ACHN (cell line): Measurements from ENCODE around the gene NCKAP5.

Source experiments
- DNase-seq: peaks from one replicate; pipeline ENCODE4 v3.0.0-alpha.2; 2015
- in situ Hi-C: cut with HindIII; loops from 2 replicates; pipeline ENCODE4 v1.10.0; 2017; ENCODE audit warnings: low sequenced_read_pairs, low pct_ligation_motif_present, low pct_unique_long_range_greater_than_20kb

The NCKAP5 gene

DNA sequence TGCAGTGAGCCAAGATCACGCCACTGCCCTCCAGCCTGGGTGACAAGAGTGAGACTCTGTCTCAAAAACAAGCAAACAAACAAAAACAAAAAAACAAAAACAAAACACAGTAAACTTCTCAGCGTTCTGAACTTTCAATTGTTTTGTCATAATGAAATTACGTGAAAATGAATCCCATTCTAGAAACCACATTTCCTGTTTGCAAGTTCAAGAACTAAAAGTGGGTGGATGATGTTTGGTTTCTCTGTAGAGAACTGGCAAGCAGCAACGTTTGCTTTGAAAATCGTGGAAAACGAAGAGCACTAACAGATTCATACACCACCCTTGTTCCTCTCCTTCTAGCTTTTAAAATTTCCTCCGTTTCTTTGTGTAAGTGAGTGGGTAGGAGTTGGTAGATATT, 672.2 kb downstream of the NCKAP5 start:
- in situ Hi-C loops = no loop called here
- DNase-seq = no peak

DNA sequence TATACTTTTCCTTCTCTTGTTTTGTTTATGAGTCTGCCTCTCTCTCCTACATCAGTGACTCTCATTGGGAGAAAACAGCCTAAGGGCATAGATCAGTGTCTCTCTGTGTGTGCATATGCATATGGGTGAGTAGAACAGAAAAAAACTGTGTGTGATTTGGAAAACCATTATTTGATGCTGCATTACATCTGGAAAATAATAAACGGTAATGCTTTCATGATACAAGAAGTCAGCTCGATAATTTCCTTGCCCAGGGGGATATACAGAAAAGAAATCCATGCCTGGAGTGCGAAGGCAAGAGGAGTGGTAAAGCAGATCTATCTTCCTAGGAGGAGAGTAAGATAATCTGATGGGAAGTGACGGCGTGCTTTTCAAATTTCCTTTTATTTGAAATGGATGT, 676.8 kb downstream of the NCKAP5 start:
- in situ Hi-C loops = no loop called here
- DNase-seq = no peak

DNA sequence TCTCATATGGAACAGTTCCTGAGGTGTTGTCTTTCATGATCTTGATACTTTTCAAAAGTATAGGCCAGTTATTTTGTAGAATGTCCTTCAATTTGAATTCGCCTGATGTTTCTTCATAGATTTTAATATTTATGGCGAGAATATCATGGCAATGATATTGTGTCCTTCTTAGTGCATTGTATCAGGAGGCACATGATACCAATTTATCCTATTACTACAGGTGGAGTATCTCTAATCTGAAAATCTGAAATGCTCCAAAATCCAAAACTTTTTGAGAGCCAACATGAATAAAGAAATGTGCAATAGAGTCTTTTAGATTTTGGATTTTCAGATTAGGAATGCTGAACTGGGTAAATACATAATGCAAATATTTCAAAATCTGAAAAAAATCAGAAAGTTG, 681.7 kb downstream of the NCKAP5 start:
- in situ Hi-C loops = no loop called here
- DNase-seq = no peak

DNA sequence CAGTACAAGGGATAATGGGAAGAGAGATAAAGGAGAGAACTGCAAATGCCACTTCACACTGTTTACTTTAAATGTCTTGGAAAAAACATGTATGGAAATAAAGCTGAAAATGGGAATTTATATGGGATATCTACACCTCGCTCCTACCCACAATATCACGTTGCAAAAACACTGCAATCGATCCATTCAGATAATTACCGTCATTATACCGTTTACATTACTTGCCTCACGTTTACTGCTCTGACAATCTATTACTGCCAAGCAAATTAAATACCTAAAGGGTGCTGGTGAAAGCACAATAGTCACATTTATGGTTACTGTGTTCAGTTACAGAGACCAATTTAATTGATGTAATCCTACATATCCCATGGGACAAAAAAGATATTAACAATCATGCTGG, 683.6 kb downstream of the NCKAP5 start:
- no peak for DNase-seq
- in situ Hi-C loops = no loop called here

DNA sequence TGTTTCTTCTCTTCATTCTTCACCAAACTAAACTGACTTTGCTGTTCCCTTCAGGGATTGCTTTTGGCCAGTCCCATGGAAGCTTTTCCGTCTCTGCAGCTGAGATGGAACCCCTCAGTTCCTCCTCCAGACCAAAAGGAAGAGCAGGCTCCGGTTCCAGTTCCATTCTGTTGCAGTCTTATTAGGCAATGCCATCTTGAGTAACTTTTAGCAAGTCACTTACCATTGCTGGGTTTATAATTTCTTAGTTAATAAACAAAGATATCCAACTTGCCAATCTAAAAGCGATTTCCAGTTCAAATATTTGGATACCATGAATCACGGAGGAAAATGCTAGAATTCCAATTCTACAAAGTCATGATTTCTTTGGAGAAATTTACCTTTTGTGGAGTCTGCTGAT, 684.0 kb downstream of the NCKAP5 start:
- DNase-seq = no peak
- in situ Hi-C loops = no loop called here

DNA sequence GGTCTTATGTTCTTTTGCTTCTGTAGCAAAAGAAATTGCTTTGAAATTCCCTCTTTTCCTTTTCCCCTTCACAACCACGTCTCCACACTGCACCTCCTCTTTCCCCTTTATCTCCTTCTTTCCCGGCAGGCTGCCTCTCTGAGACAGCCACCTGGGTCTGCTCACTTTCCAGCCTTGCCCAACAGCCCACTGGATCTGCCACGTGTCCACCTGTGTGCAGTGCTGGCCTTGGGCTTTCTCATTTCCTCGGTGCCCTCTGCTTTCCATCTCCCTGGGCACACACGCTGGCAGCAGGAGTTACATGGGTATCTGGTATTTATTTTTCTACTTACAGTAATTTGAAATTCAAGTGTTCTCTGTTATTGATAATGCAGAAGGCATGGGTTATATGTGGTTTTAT, 684.8 kb downstream of the NCKAP5 start:
- DNase-seq = no peak
- in situ Hi-C loops = no loop called here

DNA sequence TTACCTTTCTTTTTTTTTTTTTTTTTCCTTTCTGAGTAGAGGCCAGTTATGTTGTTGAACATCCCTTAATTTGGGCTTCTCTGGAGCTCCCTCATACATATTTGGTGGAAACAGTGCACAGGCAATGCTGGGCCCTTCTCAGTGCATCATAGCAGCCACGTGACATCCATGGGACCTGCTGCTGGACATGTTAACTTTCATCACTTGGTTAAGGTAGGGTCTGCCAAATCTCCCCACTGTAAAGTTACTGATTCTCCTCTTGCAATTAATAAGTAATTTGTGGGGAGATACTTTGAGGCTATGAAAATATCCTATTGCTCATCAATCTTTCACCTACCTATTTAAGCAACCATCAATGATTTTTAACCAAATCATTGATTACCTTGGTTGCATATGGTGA, 686.7 kb downstream of the NCKAP5 start:
- DNase-seq = no peak
- in situ Hi-C loops = no loop called here

DNA sequence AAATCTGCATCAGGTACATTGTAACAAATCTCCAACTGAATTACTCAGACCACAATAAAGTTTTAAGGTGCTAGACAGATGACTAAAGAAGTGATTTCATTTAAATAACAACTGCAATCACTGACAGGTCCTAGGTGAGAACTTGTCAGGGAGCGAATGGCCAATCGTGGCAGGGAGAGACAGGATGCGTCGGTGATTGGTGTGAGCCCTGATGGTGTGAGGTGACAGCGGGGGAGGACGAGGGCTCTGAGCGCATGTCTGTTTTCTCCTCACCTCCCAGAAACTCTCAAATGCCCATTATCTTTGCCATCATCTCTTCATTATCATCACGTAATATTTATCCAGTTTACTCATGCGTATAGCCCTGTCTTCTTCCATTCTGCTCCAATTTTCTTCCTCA, 690.3 kb downstream of the NCKAP5 start:
- DNase-seq = no peak
- in situ Hi-C loops = no loop called here

DNA sequence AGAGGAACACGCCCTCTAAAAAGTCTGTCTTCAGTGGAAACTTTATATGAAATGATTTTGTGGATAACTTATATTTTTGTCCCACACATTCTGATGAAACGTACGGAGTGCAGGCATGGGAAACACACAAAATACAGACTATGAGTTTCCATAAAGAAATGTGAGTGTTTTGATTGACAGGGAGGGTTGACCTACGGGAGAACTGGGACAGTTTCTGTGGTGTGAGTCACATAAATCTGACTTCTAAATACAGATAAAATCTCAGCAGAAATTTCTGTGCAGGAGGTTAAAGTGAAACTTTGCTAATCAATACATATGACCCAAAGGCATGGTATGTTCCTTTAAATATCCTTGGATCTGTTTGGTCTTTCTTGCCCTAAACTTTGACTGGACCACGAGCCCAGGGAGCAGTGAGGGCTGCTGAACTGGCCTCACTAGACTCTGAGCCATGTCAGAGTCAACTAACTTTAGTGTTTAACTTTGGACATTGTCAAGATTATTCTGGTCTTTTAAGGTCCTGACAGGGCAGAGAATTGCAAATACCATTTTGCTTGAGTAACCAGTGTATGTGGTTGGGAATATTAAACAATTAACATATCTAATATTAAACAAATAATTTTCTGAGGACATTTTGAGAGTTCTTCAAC, 691.4 kb downstream of the NCKAP5 start:
- in situ Hi-C loops = no loop called here
- no peak for DNase-seq

DNA sequence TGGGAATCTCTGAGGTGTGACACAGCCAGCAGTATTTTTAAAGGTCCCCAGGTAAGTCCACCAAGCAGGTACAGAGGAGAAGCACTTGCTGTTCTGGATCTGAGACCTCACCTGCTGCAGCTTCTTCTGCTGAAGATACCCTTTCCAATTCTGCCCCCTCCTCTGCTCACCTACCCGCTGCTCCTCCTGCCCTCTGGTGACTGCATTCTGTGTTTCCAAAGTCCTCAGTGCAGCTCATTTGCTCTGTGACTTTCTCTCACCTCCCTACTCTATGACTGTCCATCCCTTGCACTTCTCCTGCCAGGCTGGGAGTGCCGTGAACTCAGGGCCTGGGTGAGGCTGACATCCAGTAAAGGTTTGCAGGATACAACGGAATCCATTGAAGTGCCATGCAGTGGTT, 693.1 kb downstream of the NCKAP5 start:
- in situ Hi-C loops = no loop called here
- DNase-seq = no peak

DNA sequence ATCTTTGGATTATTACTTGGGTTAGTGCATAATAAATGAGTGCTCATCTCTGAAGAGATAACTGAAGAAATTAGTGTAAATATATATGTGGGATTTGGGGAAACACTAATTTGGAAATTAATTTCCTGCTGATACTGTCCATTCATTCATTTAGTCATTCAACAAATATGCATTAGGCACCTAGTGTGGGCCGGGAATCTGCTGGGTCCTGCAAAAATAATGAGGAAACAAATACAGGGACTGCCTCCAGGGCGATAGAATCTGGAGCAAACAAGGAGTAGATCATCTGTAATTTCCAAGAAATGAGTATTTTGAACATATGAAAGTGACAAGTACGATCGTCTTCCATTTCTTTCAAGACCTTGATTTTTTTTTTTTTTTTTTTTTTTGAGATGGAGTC, 694.5 kb downstream of the NCKAP5 start:
- in situ Hi-C loops = no loop called here
- no peak for DNase-seq

DNA sequence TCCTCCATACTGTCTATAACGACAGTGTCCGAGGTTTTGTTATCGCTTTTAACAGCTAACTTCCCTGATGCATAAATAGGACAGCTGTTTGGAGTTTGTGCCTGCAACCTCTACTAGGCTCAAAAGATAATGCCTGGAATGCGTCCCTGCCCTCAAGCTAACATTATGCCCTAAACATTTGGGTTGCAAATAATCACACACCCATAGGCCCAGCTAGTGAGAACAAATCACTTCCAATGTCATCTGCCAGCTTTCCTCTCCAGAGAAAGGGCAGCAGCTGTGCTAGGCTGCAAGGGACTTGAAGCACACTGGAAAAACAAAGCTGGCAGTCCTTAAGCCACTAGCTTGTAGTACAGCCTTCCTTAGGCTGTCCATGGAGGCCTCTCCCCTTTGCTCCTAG, 696.4 kb downstream of the NCKAP5 start:
- in situ Hi-C loops = no loop called here
- DNase-seq = no peak

DNA sequence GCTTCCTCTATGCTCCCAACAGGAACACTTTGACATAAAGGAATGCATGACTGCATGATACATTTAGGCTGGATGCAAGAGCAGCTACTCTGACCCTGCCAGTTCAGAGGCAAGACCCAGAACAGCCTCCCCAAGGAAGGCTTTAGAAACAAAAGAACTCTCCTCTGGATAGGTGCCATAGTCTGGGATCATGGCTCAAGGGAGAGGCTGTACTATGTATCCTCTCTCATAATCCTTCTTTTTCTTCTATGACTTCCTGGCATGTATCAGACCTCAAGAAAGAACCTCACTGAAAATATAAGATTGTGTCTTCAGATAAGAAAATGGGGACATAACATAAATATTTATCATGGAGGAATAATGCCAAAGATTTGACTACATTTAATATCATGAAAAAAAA, 704.3 kb downstream of the NCKAP5 start:
- DNase-seq = no peak
- in situ Hi-C loops = no loop called here

DNA sequence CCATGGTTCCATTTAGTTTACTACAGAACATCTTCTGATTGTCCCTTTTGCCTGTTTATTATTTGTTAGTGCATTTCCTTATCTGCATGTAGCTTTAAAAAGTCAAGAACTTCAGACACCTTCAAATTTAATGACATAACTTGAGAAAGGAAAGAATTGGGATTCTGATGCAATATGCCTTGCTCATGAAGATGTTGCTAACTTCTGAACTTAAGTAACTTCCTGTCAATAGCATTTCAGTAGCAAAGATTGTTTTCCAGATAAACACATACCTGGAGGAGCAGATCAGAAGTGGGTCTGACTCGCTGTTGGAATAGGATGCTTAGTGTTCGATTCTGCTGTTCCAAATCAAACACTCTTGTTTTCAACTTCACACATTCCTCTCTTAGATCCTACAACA, 708.0 kb downstream of the NCKAP5 start:
- in situ Hi-C loops = no loop called here
- DNase-seq = no peak

DNA sequence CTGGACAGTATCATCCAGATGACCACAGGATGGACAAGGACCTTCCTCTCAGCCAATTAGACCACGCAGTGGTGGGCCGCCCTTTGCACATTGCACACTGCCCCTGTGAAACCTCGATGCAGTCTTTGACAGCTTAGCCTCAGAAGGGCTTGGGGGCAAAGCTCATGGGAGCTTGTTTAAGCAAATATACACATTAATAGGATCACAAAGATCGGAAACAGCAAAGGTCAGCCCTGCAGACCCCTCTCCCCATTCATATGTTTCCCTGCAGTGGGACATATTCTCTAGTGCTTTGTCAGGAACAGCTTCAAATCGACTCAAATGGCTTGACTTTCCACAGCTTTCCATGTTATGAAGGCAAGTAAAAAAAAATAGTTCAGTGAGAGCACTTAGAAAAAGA, 708.7 kb downstream of the NCKAP5 start:
- in situ Hi-C loops = no loop called here
- DNase-seq = no peak

DNA sequence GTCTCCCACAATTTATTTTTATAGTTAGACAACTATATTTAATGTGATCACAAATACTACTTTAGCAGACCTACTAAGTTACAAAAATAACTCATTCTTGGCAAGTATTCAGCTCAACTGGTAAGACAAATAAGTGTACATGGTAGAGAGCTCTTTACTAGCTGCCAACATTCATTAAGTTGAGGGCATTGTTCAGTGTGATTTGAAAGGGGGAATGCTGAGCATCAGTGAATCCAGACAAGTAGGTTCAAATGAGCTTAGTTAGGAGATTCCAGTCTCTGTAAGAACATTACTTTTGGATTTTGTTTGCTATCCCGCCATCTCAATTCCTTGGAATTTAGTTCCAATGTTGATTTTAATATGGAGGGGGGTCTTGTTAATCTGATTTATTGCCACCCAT, 710.9 kb downstream of the NCKAP5 start:
- in situ Hi-C loops = no loop called here
- DNase-seq = no peak

DNA sequence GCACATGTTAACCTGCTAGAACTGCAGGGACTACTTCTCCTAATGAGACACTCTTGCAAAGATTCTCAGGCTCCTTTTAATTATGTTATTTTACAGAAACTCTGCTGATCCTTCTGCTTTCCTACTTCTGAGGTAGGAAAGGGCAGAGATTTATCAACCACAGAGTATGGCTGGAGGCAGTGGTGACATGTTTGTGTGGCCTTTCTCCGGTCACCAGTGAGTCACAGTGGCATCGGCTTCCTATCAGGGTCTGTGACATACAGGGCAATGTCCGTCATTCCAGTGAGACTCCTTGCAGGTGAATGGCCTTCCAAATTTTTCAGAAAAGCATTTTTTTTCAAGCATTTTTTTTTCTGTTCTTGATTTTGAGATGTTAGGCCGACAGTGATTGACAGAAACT, 717.6 kb downstream of the NCKAP5 start:
- no peak for DNase-seq
- in situ Hi-C loops = no loop called here

DNA sequence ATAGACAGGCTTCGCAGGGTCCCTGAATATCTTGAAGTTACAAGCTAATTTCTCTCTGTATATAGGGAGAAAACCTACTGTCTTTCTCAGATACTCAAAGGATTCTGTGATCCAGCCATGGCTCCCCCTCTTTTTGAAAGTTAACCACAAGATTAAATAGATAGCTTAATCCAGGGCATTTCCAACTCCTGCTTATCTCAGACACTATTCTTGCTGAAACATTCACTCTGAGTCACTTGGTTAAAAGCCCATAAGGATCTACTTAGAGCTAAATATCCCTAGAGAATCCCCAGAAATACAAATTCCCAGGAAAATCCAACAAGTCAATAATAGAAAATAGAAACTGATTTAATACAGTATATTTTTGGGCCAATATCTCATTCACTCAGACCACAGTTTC, 719.1 kb downstream of the NCKAP5 start:
- in situ Hi-C loops = no loop called here
- DNase-seq = no peak

DNA sequence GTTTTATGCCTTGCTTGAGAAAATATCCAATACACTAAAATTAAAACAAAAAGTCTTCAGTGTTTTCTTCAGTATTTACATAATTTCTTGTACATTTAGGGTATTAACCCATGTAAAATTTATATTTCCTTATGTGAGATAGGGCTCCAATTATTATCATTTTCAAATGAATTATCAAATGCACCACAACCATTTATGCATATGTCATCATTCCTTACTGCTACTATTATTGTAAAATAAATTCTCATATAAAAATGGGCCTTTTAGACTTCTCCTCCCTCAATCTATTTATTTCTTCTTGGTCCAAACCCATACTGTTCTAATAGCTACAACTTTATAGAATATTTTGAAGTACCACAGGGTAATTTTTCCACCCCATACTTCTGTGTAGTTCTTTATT, 722.9 kb downstream of the NCKAP5 start:
- in situ Hi-C loops = no loop called here
- no peak for DNase-seq

DNA sequence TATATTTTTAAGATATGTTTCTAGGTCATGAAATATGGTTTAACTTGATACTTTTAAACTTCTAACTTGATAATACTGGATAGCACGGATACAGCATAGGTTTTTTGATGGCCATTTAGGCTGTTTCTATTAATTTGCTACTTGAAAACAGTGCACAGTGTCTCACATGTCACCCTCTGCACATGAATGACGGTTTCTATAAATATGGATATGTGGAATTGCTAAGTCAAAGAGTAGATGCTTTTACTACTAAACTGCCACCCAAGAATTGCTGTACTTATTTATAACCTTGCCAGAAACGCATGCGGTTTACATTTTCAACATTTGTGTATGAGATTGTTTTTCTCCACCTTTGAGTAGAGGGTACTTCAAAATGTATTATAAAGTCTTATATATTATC, 723.7 kb downstream of the NCKAP5 start:
- no peak for DNase-seq
- in situ Hi-C loops = no loop called here

DNA sequence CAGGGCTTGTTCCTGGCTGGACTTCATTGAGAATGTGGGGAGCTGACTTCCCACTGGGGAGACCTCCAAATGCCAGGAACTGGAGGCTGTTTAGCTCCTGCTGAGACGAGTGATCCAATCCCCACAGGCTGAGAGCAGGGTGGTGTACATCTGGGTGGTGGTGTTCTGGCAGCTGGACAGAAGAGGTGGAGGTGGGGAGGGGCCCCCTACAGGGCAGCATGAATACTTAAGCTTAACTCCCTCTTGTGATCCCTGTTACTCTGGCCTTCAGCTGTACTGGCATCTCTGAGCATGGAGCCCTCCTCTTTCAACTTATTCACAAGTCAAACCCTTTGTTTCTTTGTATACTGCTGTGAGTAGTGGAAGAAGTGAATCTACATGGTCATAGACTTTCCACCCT, 730.5 kb downstream of the NCKAP5 start:
- DNase-seq = no peak
- in situ Hi-C loops = no loop called here
